Activated T-cell treated with anti-CD3 and anti-CD28 coated beads, Interleukin-2, amount 50 U/mL, for 24 hours (primary cell): ENCODE results near the gene RARS2.
"Not testable (repeated sequence)": the region's sequence is repeated elsewhere in the genome, so short reads cannot be mapped to it uniquely, and the experiment has no call there.

Experiments
- DNase-seq: peaks from one replicate; pipeline ENCODE4 v3.0.0-alpha.2; 2020
- H3K27ac Mint-ChIP-seq: 2 replicates; pipeline ENCODE4 v1.8.0; 2020; ENCODE audit warnings: mild to moderate bottlenecking, mixed read lengths
- H3K27me3 Mint-ChIP-seq: 2 replicates; pipeline ENCODE4 v1.8.0; 2020; ENCODE audit warnings: mixed read lengths
- H3K36me3 Mint-ChIP-seq: 2 replicates; pipeline ENCODE4 v1.8.0; 2020; ENCODE audit warnings: low read depth, mixed read lengths
- H3K4me1 Mint-ChIP-seq: 2 replicates; pipeline ENCODE4 v1.8.0; 2020; ENCODE audit warnings: low read depth, mixed read lengths
- H3K4me3 Mint-ChIP-seq: 2 replicates; pipeline ENCODE4 v1.8.0; 2020; ENCODE audit warnings: mild to moderate bottlenecking, moderate library complexity, mixed read lengths
- H3K9me3 Mint-ChIP-seq: 2 replicates; pipeline ENCODE4 v1.8.0; 2020; ENCODE audit warnings: mixed read lengths

Gene RARS2

GRCh38 chr6:87501809-87502572 is 87.8 kb downstream of the RARS2 start:
- H3K36me3 Mint-ChIP-seq: peaks cover 68% of the 10 kb centered on the region
- peaks cover 10% of the 10 kb centered on the region for H3K4me1 Mint-ChIP-seq
- peak overlapping the region; percentile 5 for H3K27ac Mint-ChIP-seq

GRCh38 chr6:87498048-87498447 is 91.7 kb downstream of the RARS2 start:
- Mint-ChIP-seq H3K27ac (peak overlapping the region; percentile 26), H3K4me3 (no peak overlapping the region), H3K9me3 (no peaks in the 10 kb centered on the region), H3K36me3 (peaks cover 50% of the 10 kb centered on the region), H3K4me1 (peaks cover 6% of the 10 kb centered on the region), H3K27me3 (no peaks in the 10 kb centered on the region)
- no peak for DNase-seq

More at GRCh38 chr6:87501809-87502572, 87.8 kb downstream of the RARS2 start:
- H3K27me3 Mint-ChIP-seq: no peaks in the 10 kb centered on the region
- no peak overlapping the region for H3K4me3 Mint-ChIP-seq
- no peak for DNase-seq
- H3K9me3 Mint-ChIP-seq: no peaks in the 10 kb centered on the region

- no peaks in the 10 kb centered on the region for H3K27me3 Mint-ChIP-seq
These were observed 94.9 kb downstream of the RARS2 start for GRCh38 chr6:87494761-87495422.

GRCh38 chr6:87489326-87489725 is 100.5 kb downstream of the RARS2 start:
- not testable (repeated sequence) for H3K4me1 Mint-ChIP-seq, H3K4me3 Mint-ChIP-seq, H3K27ac Mint-ChIP-seq, H3K9me3 Mint-ChIP-seq, DNase-seq, H3K27me3 Mint-ChIP-seq
- peaks cover 40% of the 10 kb centered on the region for H3K36me3 Mint-ChIP-seq

More at GRCh38 chr6:87494761-87495422, 94.9 kb downstream of the RARS2 start:
- Mint-ChIP-seq H3K9me3 (no peaks in the 10 kb centered on the region), H3K36me3 (peaks cover 47% of the 10 kb centered on the region), H3K4me3 (no peak overlapping the region), H3K4me1 (peaks cover 12% of the 10 kb centered on the region), H3K27ac (no peak overlapping the region)
- no peak for DNase-seq

GRCh38 chr6:87487555-87487954 is 102.2 kb downstream of the RARS2 start:
- DNase-seq: no peak
- Mint-ChIP-seq H3K36me3 (peaks cover 32% of the 10 kb centered on the region), H3K4me3 (no peak overlapping the region), H3K27ac (no peak overlapping the region), H3K27me3 (no peaks in the 10 kb centered on the region), H3K9me3 (no peaks in the 10 kb centered on the region), H3K4me1 (peaks cover 9% of the 10 kb centered on the region)

GRCh38 chr6:87484491-87484890 is 105.3 kb downstream of the RARS2 start:
- H3K4me1 Mint-ChIP-seq: peaks cover 7% of the 10 kb centered on the region
- H3K9me3 Mint-ChIP-seq: no peaks in the 10 kb centered on the region

GRCh38 chr6:87483929-87484328 is 105.9 kb downstream of the RARS2 start:
- peaks cover 31% of the 10 kb centered on the region for H3K36me3 Mint-ChIP-seq
- DNase-seq: no peak
- H3K9me3 Mint-ChIP-seq: no peaks in the 10 kb centered on the region

More at GRCh38 chr6:87484491-87484890, 105.3 kb downstream of the RARS2 start:
- Mint-ChIP-seq H3K27me3 (no peaks in the 10 kb centered on the region), H3K36me3 (peaks cover 26% of the 10 kb centered on the region), H3K27ac (no peak overlapping the region), H3K4me3 (no peak overlapping the region)
- DNase-seq: no peak

GRCh38 chr6:87482366-87482765 is 107.4 kb downstream of the RARS2 start:
- Mint-ChIP-seq H3K4me3 (no peak overlapping the region), H3K9me3 (no peaks in the 10 kb centered on the region), H3K27ac (no peak overlapping the region), H3K4me1 (peaks cover 9% of the 10 kb centered on the region), H3K36me3 (peaks cover 44% of the 10 kb centered on the region), H3K27me3 (no peaks in the 10 kb centered on the region)
- DNase-seq: no peak

More at GRCh38 chr6:87483929-87484328, 105.9 kb downstream of the RARS2 start:
- no peak overlapping the region for H3K4me3 Mint-ChIP-seq
- H3K27ac Mint-ChIP-seq: no peak overlapping the region
- H3K27me3 Mint-ChIP-seq: no peaks in the 10 kb centered on the region
- peaks cover 7% of the 10 kb centered on the region for H3K4me1 Mint-ChIP-seq

GRCh38 chr6:87481931-87482330 is 107.9 kb downstream of the RARS2 start:
- peaks cover 44% of the 10 kb centered on the region for H3K36me3 Mint-ChIP-seq
- no peak overlapping the region for H3K27ac Mint-ChIP-seq
- H3K9me3 Mint-ChIP-seq: no peaks in the 10 kb centered on the region
- H3K27me3 Mint-ChIP-seq: no peaks in the 10 kb centered on the region
- no peak for DNase-seq
- H3K4me3 Mint-ChIP-seq: no peak overlapping the region
- peaks cover 9% of the 10 kb centered on the region for H3K4me1 Mint-ChIP-seq

GRCh38 chr6:87473419-87473903 is 116.3 kb downstream of the RARS2 start:
- H3K9me3 Mint-ChIP-seq: no peaks in the 10 kb centered on the region
- no peak for DNase-seq
- peaks cover 20% of the 10 kb centered on the region for H3K36me3 Mint-ChIP-seq
- H3K4me1 Mint-ChIP-seq: peaks cover 34% of the 10 kb centered on the region
- peak overlapping the region; percentile 98 for H3K27ac Mint-ChIP-seq
- H3K4me3 Mint-ChIP-seq: peak overlapping the region; percentile 92
- peaks cover under 1% of the 10 kb centered on the region for H3K27me3 Mint-ChIP-seq

GRCh38 chr6:87472525-87473418 is 117.0 kb downstream of the RARS2 start, which contains the start of gene SLC35A1:
TSS of gene SLC35A1 (plus strand) at chr6:87472974. CDS start at chr6:87473004, 30 bp downstream.
- DNase-seq: peak; percentile 95
- Mint-ChIP-seq H3K27me3 (peaks cover 3% of the 10 kb centered on the region), H3K9me3 (no peaks in the 10 kb centered on the region), H3K27ac (peak within 1 kb of the TSS; percentile 98), H3K36me3 (peaks cover 13% of the 10 kb centered on the region), H3K4me1 (peaks cover 34% of the 10 kb centered on the region), H3K4me3 (peak within 1 kb of the TSS; percentile 92)

GRCh38 chr6:87465051-87465450 is 124.7 kb downstream of the RARS2 start:
- H3K9me3 Mint-ChIP-seq: peaks cover 2% of the 10 kb centered on the region
- no peak for DNase-seq
- H3K27me3 Mint-ChIP-seq: peaks cover 31% of the 10 kb centered on the region
- no peak overlapping the region for H3K4me3 Mint-ChIP-seq
- no peaks in the 10 kb centered on the region for H3K4me1 Mint-ChIP-seq
- no peak overlapping the region for H3K27ac Mint-ChIP-seq
- H3K36me3 Mint-ChIP-seq: no peaks in the 10 kb centered on the region
